SK-N-SH (cell line): ENCODE data around the gene FAM9C. TPM values are rescaled to one million over a fixed set of nuclear protein-coding genes. Genes with fewer than 3 reads are reported as not detected.
A peak's percentile ranks its signal among the peaks of the same experiment; 100 is the strongest.

ENCODE experiments used
- CTCF ChIA-PET: fragments of 300-600, 350-600 bp; formaldehyde crosslinking; extraction: SDS; loops from one replicate; lab custom pipeline; 2021; lab: Yijun Ruan, JAX
- POLR2A ChIA-PET: fragments of 350-600 bp; sonication (Branson Sonifier 250); formaldehyde crosslinking; extraction: SDS; loops from one replicate; lab custom pipeline; 2020; ENCODE audit warnings: antibody characterized with exemption, inconsistent platforms; lab: Yijun Ruan, JAX
- DNase-seq: peaks from one replicate; pipeline ENCODE4 v3.0.0; 2012
- H2AFZ ChIP-seq: fragments of 200-600 bp; sonication (generic); 2 replicates; pipeline ENCODE4 v1.8.1; 2016; ENCODE audit warnings: antibody characterized with exemption, mild to moderate bottlenecking, low read depth
- H3F3A ChIP-seq: fragments of 200-600 bp; sonication (generic); replicated peaks from 2 replicates; pipeline ENCODE3; 2016; ENCODE audit warnings: antibody characterized with exemption, mild to moderate bottlenecking; ENCODE audit not compliant: insufficient read depth
- H3K27ac ChIP-seq, 2 experiments: fragments of 200-500 bp in 1 of 2; fragments of 200-600 bp in 1 of 2; sonication (Bioruptor generic) in 1 of 2; sonication (generic), shearing (Covaris generic) in 1 of 2; 2 replicates each; pipeline versions ENCODE4 v1.5.1 to v1.6.1; 2014 to 2016; ENCODE audit warnings: low read depth in 2 of 2, inconsistent platforms in 1 of 2, low read length in 1 of 2, mild to moderate bottlenecking in 1 of 2, mixed read lengths in 1 of 2
- H3K27me3 ChIP-seq: fragments of 200-600 bp; sonication (generic), shearing (Covaris generic); 2 replicates; pipeline ENCODE4 v1.6.1; 2016; ENCODE audit warnings: mixed run types; ENCODE audit not compliant: insufficient read depth
- H3K36me3 ChIP-seq, 2 experiments: fragments of 200-500 bp in 1 of 2; fragments of 200-600 bp in 1 of 2; sonication (Bioruptor generic) in 1 of 2; sonication (generic) in 1 of 2; replicated peaks in 1 of 2; 2 replicates each; pipeline versions ENCODE3 to v1.5.1; 2014 to 2016; ENCODE audit warnings: low read length in 1 of 2, mild to moderate bottlenecking in 1 of 2; ENCODE audit not compliant: insufficient read depth in 2 of 2, control insufficient read depth in 1 of 2
- H3K4me1 ChIP-seq, 2 experiments: fragments of 200-500 bp in 1 of 2; fragments of 200-600 bp in 1 of 2; sonication (Bioruptor generic) in 1 of 2; sonication (generic), shearing (Covaris generic) in 1 of 2; 2 replicates each; pipeline versions ENCODE4 v1.5.1 to v1.6.1; 2014 to 2016; ENCODE audit warnings: low read depth in 1 of 2, low read length in 1 of 2, mixed run types in 1 of 2; ENCODE audit not compliant: insufficient read depth in 2 of 2, control insufficient read depth in 1 of 2
- H3K4me2 ChIP-seq: fragments of 200-600 bp; sonication (generic), shearing (Covaris generic); 2 replicates; pipeline ENCODE4 v1.6.1; 2017; ENCODE audit warnings: mixed run types
- H3K4me3 ChIP-seq, 2 experiments: fragments of 200-500 bp in 1 of 2; fragments of 200-600 bp in 1 of 2; sonication (Bioruptor generic) in 1 of 2; sonication (generic), shearing (Covaris generic) in 1 of 2; 2 replicates each; pipeline versions ENCODE4 v1.5.1 to v1.8.1; 2014 to 2016; ENCODE audit warnings: low read depth in 2 of 2, inconsistent platforms in 1 of 2, low read length in 1 of 2, mild to moderate bottlenecking in 1 of 2, mixed read lengths in 1 of 2, moderate library complexity in 1 of 2
- H3K79me2 ChIP-seq: fragments of 200-600 bp; sonication (generic); 2 replicates; pipeline ENCODE4 v1.8.1; 2017; ENCODE audit warnings: mild to moderate bottlenecking; ENCODE audit not compliant: insufficient read depth
- H3K9ac ChIP-seq: fragments of 200-600 bp; sonication (generic); 2 replicates; pipeline ENCODE4 v1.6.1; 2017; ENCODE audit warnings: mixed run types
- H3K9me2 ChIP-seq: fragments of 200-600 bp; sonication (generic); 2 replicates; pipeline ENCODE4 v1.6.1; 2017; ENCODE audit warnings: mixed run types
- H3K9me3 ChIP-seq: fragments of 200-600 bp; sonication (generic); 2 replicates; pipeline ENCODE4 v1.6.1; 2017; ENCODE audit warnings: mixed run types, mild to moderate bottlenecking, moderate library complexity
- H4K20me1 ChIP-seq: fragments of 200-600 bp; sonication (generic); 2 replicates; pipeline ENCODE4 v1.6.1; 2017; ENCODE audit warnings: mild to moderate bottlenecking, mixed run types; ENCODE audit not compliant: insufficient read depth
- CTCF ChIP-seq: fragments of 200-600 bp; sonication (generic); IDR thresholded peaks from 2 replicates; pipeline ENCODE4 v1.6.1; 2017; ENCODE audit warnings: antibody characterized with exemption, mild to moderate bottlenecking, moderate library complexity
- ELF1 ChIP-seq: IDR thresholded peaks from 2 replicates; pipeline ENCODE4 v1.4.0; 2012
- EZH2phosphoT487 ChIP-seq: fragments of 200-600 bp; sonication (generic); IDR thresholded peaks from 2 replicates; pipeline ENCODE4 v1.6.1; 2017; ENCODE audit warnings: low read depth, mixed run types, mild to moderate bottlenecking, antibody characterized with exemption, moderate library complexity, borderline replicate concordance
- FOXM1 ChIP-seq: IDR thresholded peaks from 2 replicates; pipeline ENCODE4 v1.4.0; 2012; ENCODE audit warnings: low read depth, mild to moderate bottlenecking
- JUND ChIP-seq: IDR thresholded peaks from 2 replicates; pipeline ENCODE4 v1.4.0; 2012
- MEF2A ChIP-seq: IDR thresholded peaks from 2 replicates; pipeline ENCODE4 v1.4.0; 2012; ENCODE audit warnings: low read depth, borderline replicate concordance
- NRF1 ChIP-seq: IDR thresholded peaks from 2 replicates; pipeline ENCODE4 v1.6.1; 2012; ENCODE audit warnings: low read depth, mild to moderate bottlenecking, low read length
- PBX3 ChIP-seq: IDR thresholded peaks from 2 replicates; pipeline ENCODE4; 2012
- RAD21 ChIP-seq: IDR thresholded peaks from 2 replicates; pipeline ENCODE4 v1.6.1; 2012; ENCODE audit warnings: mild to moderate bottlenecking, low read length
- REST ChIP-seq: IDR thresholded peaks from 2 replicates; pipeline ENCODE4 v1.6.1; 2012; ENCODE audit warnings: mild to moderate bottlenecking, low read depth, low read length, moderate library complexity
- RFX5 ChIP-seq: IDR thresholded peaks from 2 replicates; pipeline ENCODE4 v1.6.1; 2012; ENCODE audit warnings: mild to moderate bottlenecking, improper control_type of control experiment, low read length
- SMC3 ChIP-seq: IDR thresholded peaks from 2 replicates; pipeline ENCODE4 v1.6.1; 2012; ENCODE audit warnings: low read depth, low read length, improper control_type of control experiment
- USF1 ChIP-seq: IDR thresholded peaks from 2 replicates; pipeline ENCODE4 v1.4.0; 2012; ENCODE audit warnings: low read depth, borderline replicate concordance
- USF2 ChIP-seq: fragments of 150-350 bp; IDR thresholded peaks from 2 replicates; pipeline ENCODE4 v1.6.1; 2017; ENCODE audit warnings: antibody characterized with exemption, low read length, low read depth, borderline replicate concordance
- ZBTB33 ChIP-seq: IDR thresholded peaks from 2 replicates; pipeline ENCODE4 v1.4.0; 2012; ENCODE audit warnings: low read depth, borderline replicate concordance
- WGBS: methylation state at CpG from one replicate; pipeline ENCODE4 v1.1.6; 2017; ENCODE audit warnings: low lambda C conversion rate; 5-methylcytosine and 5-hydroxymethylcytosine counted together
- polyA plus RNA-seq, 3 experiments: library from polyadenylated mRNA; depleted of rRNA; stranded (reverse); fragments of >200 nt; gene quantifications; 2 replicates each; pipeline ENCODE4 v1.2.3, GENCODE V29; 2012
- TF ChIP-seq, protein P1 (sequence below): fragments of 150-350 bp; IDR thresholded peaks from 2 replicates; pipeline ENCODE4 v1.6.1; 2016; ENCODE audit warnings: mild to moderate bottlenecking, low read depth, low read length

The FAM9C gene
- polyA plus RNA-seq, 1 of the 3 experiments (the other 2 are of a cell fraction) = 2.6 TPM

GRCh38 chrX:13080128-13080795 is 35.8 kb upstream of the FAM9C start:
- no peak for TF ChIP-seq JUND
- no peak for TF ChIP-seq EZH2phosphoT487
- no peak for TF ChIP-seq USF2
- TF ChIP-seq ZBTB33 = no peak
- no peak for TF ChIP-seq SMC3
- TF ChIP-seq CTCF = no peak
- TF ChIP-seq, protein P1, sequence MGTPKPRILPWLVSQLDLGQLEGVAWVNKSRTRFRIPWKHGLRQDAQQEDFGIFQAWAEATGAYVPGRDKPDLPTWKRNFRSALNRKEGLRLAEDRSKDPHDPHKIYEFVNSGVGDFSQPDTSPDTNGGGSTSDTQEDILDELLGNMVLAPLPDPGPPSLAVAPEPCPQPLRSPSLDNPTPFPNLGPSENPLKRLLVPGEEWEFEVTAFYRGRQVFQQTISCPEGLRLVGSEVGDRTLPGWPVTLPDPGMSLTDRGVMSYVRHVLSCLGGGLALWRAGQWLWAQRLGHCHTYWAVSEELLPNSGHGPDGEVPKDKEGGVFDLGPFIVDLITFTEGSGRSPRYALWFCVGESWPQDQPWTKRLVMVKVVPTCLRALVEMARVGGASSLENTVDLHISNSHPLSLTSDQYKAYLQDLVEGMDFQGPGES = no peak
- no peak for TF ChIP-seq NRF1
- no peak for TF ChIP-seq MEF2A
- TF ChIP-seq REST = no peak
- no peak for TF ChIP-seq RAD21
- no peak for TF ChIP-seq ELF1
- no peak for TF ChIP-seq USF1
- no peak for TF ChIP-seq FOXM1
- no peak for TF ChIP-seq RFX5
- no peak for TF ChIP-seq PBX3
- H2AFZ ChIP-seq = no peak overlapping the region
- H3K79me2 ChIP-seq = no peaks in the 10 kb centered on the region
- POLR2A ChIA-PET = no interaction called here
- H3K4me3 ChIP-seq = no peak overlapping the region
- no peaks in the 10 kb centered on the region for H3K9me3 ChIP-seq
- WGBS = 84% methylated on average over 4 of the region's 4 CpGs
- H3K36me3 ChIP-seq = no peaks in the 10 kb centered on the region
- no peak overlapping the region for H3K4me2 ChIP-seq
- peak overlapping the region in 1 of 2 experiments; percentile 84; a peak in 1 of 4 replicates for H3K27ac ChIP-seq
- CTCF ChIA-PET = no interaction called here
- H3K27me3 ChIP-seq = no peaks in the 10 kb centered on the region
- peaks cover 0 to 7% of the 10 kb centered on the region in 2 experiments; a peak in 1 of 4 replicates for H3K4me1 ChIP-seq
- DNase-seq = no peak
- H3K9me2 ChIP-seq = no peaks in the 10 kb centered on the region
- peaks cover 10% of the 10 kb centered on the region for H3F3A ChIP-seq
- H3K9ac ChIP-seq = no peak overlapping the region
- H4K20me1 ChIP-seq = no peaks in the 10 kb centered on the region
